Measurements from ENCODE around the gene PMVK.

PMVK gene

GRCh38 chr1:154941333-154942013 is 5.0 kb upstream of the PMVK start:
- Histone ChIP-seq H2BK15ac (ENCODE audit: low read length) (no peak overlapping the region), H2BK12ac (ENCODE audit: low read length) (no peak overlapping the region), H3K4me2 (ENCODE audit: insufficient read depth, low read length, poor library complexity, severe bottlenecking) (no peak overlapping the region), H3K9ac (ENCODE audit: low read depth, low read length, poor library complexity) (peak overlapping the region; percentile 6), H3K36me3 (replicated peaks in 1 of 2; ENCODE audit: control insufficient read depth in 2 of 2, insufficient read depth in 2 of 2, low read length in 2 of 2) (peaks cover 17 to 21% of the 10 kb centered on the region in 2 donors), H2BK5ac (ENCODE audit: low read length) (no peak overlapping the region), H3K27me3 (ENCODE audit: control insufficient read depth in 3 of 3, insufficient read depth in 3 of 3, low read depth in 1 of 3, low read length in 3 of 3) (no peaks in the 10 kb centered on the region), H2BK120ac (ENCODE audit: low read depth, low read length) (no peak overlapping the region), H2AK5ac (ENCODE audit: low read depth, low read length) (peak overlapping the region; percentile 12), H3K27ac (replicated peaks; ENCODE audit: low read length) (peak overlapping the region; percentile 9), H3K4me3 (ENCODE audit: low read length in 2 of 2) (peak overlapping the region in 1 of 2 donors; percentile 31), H2AFZ (ENCODE audit: low read length) (no peak overlapping the region), H4K8ac (ENCODE audit: low read depth, low read length) (no peak overlapping the region), H4K91ac (ENCODE audit: low read depth, low read length, poor library complexity) (no peak overlapping the region), H3K79me1 (ENCODE audit: low read depth, low read length) (no peaks in the 10 kb centered on the region), H3K9me3 (replicated peaks in 1 of 2; ENCODE audit: control insufficient read depth in 2 of 2, insufficient read depth in 1 of 2, low read depth in 1 of 2, low read length in 2 of 2) (no peaks in the 10 kb centered on the region), H3K4ac (ENCODE audit: low read length) (no peak overlapping the region), H3K4me1 (ENCODE audit: control insufficient read depth in 2 of 2, insufficient read depth in 1 of 2, low read depth in 1 of 2, low read length in 2 of 2) (peaks cover 20 to 46% of the 10 kb centered on the region in 2 donors), H3K23ac (ENCODE audit: low read depth, low read length, poor library complexity) (no peak overlapping the region), H3K14ac (ENCODE audit: low read length) (no peak overlapping the region), H3K18ac (ENCODE audit: low read length) (peak overlapping the region; percentile 56)
- DNase-seq (ENCODE audit: low spot score): peak; percentile 56
- WGBS, 2 donors (ENCODE audit: extremely low coverage in 2 of 2, insufficient read length in 2 of 2, insufficient replicate concordance in 1 of 2): no CpG with 5 or more reads among the region's 5 CpGs

DNA sequence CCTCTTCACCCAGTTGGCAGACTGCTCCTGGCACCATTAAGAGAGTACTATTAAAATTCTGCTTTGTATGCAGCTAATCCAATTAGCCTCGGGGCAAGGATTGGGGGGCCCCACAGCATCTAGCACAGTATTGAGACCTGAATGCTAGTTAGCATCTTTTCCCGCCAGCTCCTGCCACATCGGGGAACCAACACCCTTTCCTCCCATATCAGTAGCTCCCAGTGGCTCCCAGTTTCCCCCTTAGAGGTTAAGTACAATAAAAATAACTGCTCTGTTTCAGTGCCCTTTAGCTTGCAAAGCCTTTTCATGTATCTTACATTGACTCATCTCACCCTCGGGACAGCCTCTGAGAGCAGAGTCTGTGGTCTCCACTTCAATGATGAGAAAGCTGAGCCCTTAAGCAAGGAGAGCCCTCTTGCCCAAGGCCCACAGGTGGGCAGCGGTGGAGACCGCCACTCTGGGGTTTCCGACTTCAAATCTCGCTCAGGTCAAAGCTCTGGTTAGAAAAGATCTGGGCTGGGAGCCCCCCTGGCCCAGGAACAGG is 4.2 kb upstream of the PMVK start:
- H4K91ac ChIP-seq (ENCODE audit: low read depth, low read length, poor library complexity): no peak overlapping the region
- no peak overlapping the region for H3K4ac ChIP-seq (ENCODE audit: low read length)
- no peak overlapping the region for H2BK12ac ChIP-seq (ENCODE audit: low read length)
- no peak overlapping the region for H2BK5ac ChIP-seq (ENCODE audit: low read length)
- peak overlapping the region; percentile 16 for H3K18ac ChIP-seq (ENCODE audit: low read length)
- H3K23ac ChIP-seq (ENCODE audit: low read depth, low read length, poor library complexity): no peak overlapping the region
- no peak overlapping the region for H3K4me2 ChIP-seq (ENCODE audit: insufficient read depth, low read length, poor library complexity, severe bottlenecking)
- H3K27ac ChIP-seq (replicated peaks; ENCODE audit: low read length): no peak overlapping the region
- no peak overlapping the region for H2BK120ac ChIP-seq (ENCODE audit: low read depth, low read length)
- peaks cover 24 to 46% of the 10 kb centered on the region in 2 donors for H3K4me1 ChIP-seq (ENCODE audit: control insufficient read depth in 2 of 2, insufficient read depth in 1 of 2, low read depth in 1 of 2, low read length in 2 of 2)
- no CpG with 5 or more reads among the region's 8 CpGs for WGBS, 2 donors (ENCODE audit: extremely low coverage in 2 of 2, insufficient read length in 2 of 2, insufficient replicate concordance in 1 of 2)
- no peak overlapping the region for H3K14ac ChIP-seq (ENCODE audit: low read length)
- no peaks in the 10 kb centered on the region for H3K27me3 ChIP-seq (ENCODE audit: control insufficient read depth in 3 of 3, insufficient read depth in 3 of 3, low read depth in 1 of 3, low read length in 3 of 3)
- H3K36me3 ChIP-seq (replicated peaks in 1 of 2; ENCODE audit: control insufficient read depth in 2 of 2, insufficient read depth in 2 of 2, low read length in 2 of 2): peaks cover 13 to 14% of the 10 kb centered on the region in 2 donors
- no peak overlapping the region for H2BK15ac ChIP-seq (ENCODE audit: low read length)
- no peaks in the 10 kb centered on the region for H3K79me1 ChIP-seq (ENCODE audit: low read depth, low read length)
- no peak overlapping the region for H2AFZ ChIP-seq (ENCODE audit: low read length)
- no peak overlapping the region for H4K8ac ChIP-seq (ENCODE audit: low read depth, low read length)
- H3K9ac ChIP-seq (ENCODE audit: low read depth, low read length, poor library complexity): no peak overlapping the region
- no peak overlapping the region for H3K4me3 ChIP-seq (ENCODE audit: low read length in 2 of 2)
- peak overlapping the region; percentile 12 for H2AK5ac ChIP-seq (ENCODE audit: low read depth, low read length)
- peaks cover 0 to under 1% of the 10 kb centered on the region in 2 donors for H3K9me3 ChIP-seq (replicated peaks in 1 of 2; ENCODE audit: control insufficient read depth in 2 of 2, insufficient read depth in 1 of 2, low read depth in 1 of 2, low read length in 2 of 2)
- DNase-seq (ENCODE audit: low spot score): no peak

GRCh38 chr1:154940213-154940560 is 3.7 kb upstream of the PMVK start:
- Histone ChIP-seq H3K27me3 (ENCODE audit: control insufficient read depth in 3 of 3, insufficient read depth in 3 of 3, low read depth in 1 of 3, low read length in 3 of 3) (no peaks in the 10 kb centered on the region), H3K18ac (ENCODE audit: low read length) (peak overlapping the region; percentile 11), H3K4me2 (ENCODE audit: insufficient read depth, low read length, poor library complexity, severe bottlenecking) (no peak overlapping the region), H2BK12ac (ENCODE audit: low read length) (no peak overlapping the region), H2BK5ac (ENCODE audit: low read length) (no peak overlapping the region), H3K79me1 (ENCODE audit: low read depth, low read length) (no peaks in the 10 kb centered on the region), H3K14ac (ENCODE audit: low read length) (no peak overlapping the region), H3K9ac (ENCODE audit: low read depth, low read length, poor library complexity) (no peak overlapping the region), H3K4me1 (ENCODE audit: control insufficient read depth in 2 of 2, insufficient read depth in 1 of 2, low read depth in 1 of 2, low read length in 2 of 2) (peaks cover 25 to 46% of the 10 kb centered on the region in 2 donors), H3K4me3 (ENCODE audit: low read length in 2 of 2) (no peak overlapping the region), H3K27ac (replicated peaks; ENCODE audit: low read length) (no peak overlapping the region), H3K4ac (ENCODE audit: low read length) (peak overlapping the region; percentile 46), H2AK5ac (ENCODE audit: low read depth, low read length) (peak overlapping the region; percentile 66), H4K8ac (ENCODE audit: low read depth, low read length) (no peak overlapping the region), H2BK120ac (ENCODE audit: low read depth, low read length) (no peak overlapping the region), H2AFZ (ENCODE audit: low read length) (no peak overlapping the region), H3K9me3 (replicated peaks in 1 of 2; ENCODE audit: control insufficient read depth in 2 of 2, insufficient read depth in 1 of 2, low read depth in 1 of 2, low read length in 2 of 2) (peaks cover 0 to 2% of the 10 kb centered on the region in 2 donors), H3K23ac (ENCODE audit: low read depth, low read length, poor library complexity) (no peak overlapping the region), H4K91ac (ENCODE audit: low read depth, low read length, poor library complexity) (no peak overlapping the region), H3K36me3 (replicated peaks in 1 of 2; ENCODE audit: control insufficient read depth in 2 of 2, insufficient read depth in 2 of 2, low read length in 2 of 2) (peaks cover 8% of the 10 kb centered on the region in 2 donors), H2BK15ac (ENCODE audit: low read length) (no peak overlapping the region)
- DNase-seq (ENCODE audit: low spot score): no peak
- no CpG with 5 or more reads among the region's 1 CpG for WGBS, 2 donors (ENCODE audit: extremely low coverage in 2 of 2, insufficient read length in 2 of 2, insufficient replicate concordance in 1 of 2)

- H2BK15ac ChIP-seq (ENCODE audit: low read length): no peak overlapping the region
- H2AFZ ChIP-seq (ENCODE audit: low read length): no peak overlapping the region
- H3K4me2 ChIP-seq (ENCODE audit: insufficient read depth, low read length, poor library complexity, severe bottlenecking): no peak overlapping the region
- no peak overlapping the region for H3K4ac ChIP-seq (ENCODE audit: low read length)
- no peak overlapping the region for H4K8ac ChIP-seq (ENCODE audit: low read depth, low read length)
- no peak overlapping the region for H2BK120ac ChIP-seq (ENCODE audit: low read depth, low read length)
- H3K27ac ChIP-seq (replicated peaks; ENCODE audit: low read length): no peak overlapping the region
- peaks cover 25 to 37% of the 10 kb centered on the region in 2 donors for H3K4me1 ChIP-seq (ENCODE audit: control insufficient read depth in 2 of 2, insufficient read depth in 1 of 2, low read depth in 1 of 2, low read length in 2 of 2)
- peak overlapping the region; percentile 4 for H2BK12ac ChIP-seq (ENCODE audit: low read length)
- H3K9me3 ChIP-seq (replicated peaks in 1 of 2; ENCODE audit: control insufficient read depth in 2 of 2, insufficient read depth in 1 of 2, low read depth in 1 of 2, low read length in 2 of 2): peaks cover 0 to 2% of the 10 kb centered on the region in 2 donors
- no peak overlapping the region for H3K23ac ChIP-seq (ENCODE audit: low read depth, low read length, poor library complexity)
- no peak for DNase-seq (ENCODE audit: low spot score)
- H3K14ac ChIP-seq (ENCODE audit: low read length): no peak overlapping the region
- H3K36me3 ChIP-seq (replicated peaks in 1 of 2; ENCODE audit: control insufficient read depth in 2 of 2, insufficient read depth in 2 of 2, low read length in 2 of 2): peaks cover 0 to 1% of the 10 kb centered on the region in 2 donors
- H3K4me3 ChIP-seq (ENCODE audit: low read length in 2 of 2): no peak overlapping the region
- H2BK5ac ChIP-seq (ENCODE audit: low read length): peak overlapping the region; percentile 29
- H3K79me1 ChIP-seq (ENCODE audit: low read depth, low read length): no peaks in the 10 kb centered on the region
- H2AK5ac ChIP-seq (ENCODE audit: low read depth, low read length): no peak overlapping the region
- WGBS, 2 donors (ENCODE audit: extremely low coverage in 2 of 2, insufficient read length in 2 of 2, insufficient replicate concordance in 1 of 2): no CpG with 5 or more reads among the region's 7 CpGs
- H4K91ac ChIP-seq (ENCODE audit: low read depth, low read length, poor library complexity): no peak overlapping the region
- no peaks in the 10 kb centered on the region for H3K27me3 ChIP-seq (ENCODE audit: control insufficient read depth in 3 of 3, insufficient read depth in 3 of 3, low read depth in 1 of 3, low read length in 3 of 3)
- H3K18ac ChIP-seq (ENCODE audit: low read length): no peak overlapping the region
- H3K9ac ChIP-seq (ENCODE audit: low read depth, low read length, poor library complexity): no peak overlapping the region
Measured at GRCh38 chr1:154938604-154939399, 2.3 kb upstream of the PMVK start.

All from neuronal stem cell (in vitro differentiated cells).